VCaP (cell line): Measurements from ENCODE around the gene PPARGC1A.

ENCODE experiments used
- H3K27ac ChIP-seq: fragments of 450-650 bp; 2 replicates; pipeline ENCODE4 v1.5.1; 2017
- CTCF ChIP-seq: fragments of 450-650 bp; conservative IDR thresholded peaks from 2 replicates; pipeline ENCODE4 v1.5.1; 2017; ENCODE audit warnings: mild to moderate bottlenecking, moderate library complexity

The PPARGC1A gene

GRCh38 chr4:23894021-23894420 is 4.2 kb upstream of the PPARGC1A start:
- TF ChIP-seq CTCF = no peak
- H3K27ac ChIP-seq = no peak overlapping the region

GRCh38 chr4:23891064-23891421 is 1.2 kb upstream of the PPARGC1A start:
- no peak overlapping the region for H3K27ac ChIP-seq
- no peak for TF ChIP-seq CTCF

- TF ChIP-seq CTCF = no peak
- no peak overlapping the region for H3K27ac ChIP-seq
Measured at GRCh38 chr4:23890369-23891063, 669 bp upstream of the PPARGC1A start.

- no peak overlapping the region for H3K27ac ChIP-seq
- no peak for TF ChIP-seq CTCF
Measured at GRCh38 chr4:23889391-23889790, 456 bp downstream of the PPARGC1A start.

- no peak overlapping the region for H3K27ac ChIP-seq
- TF ChIP-seq CTCF = no peak
Measured at GRCh38 chr4:23888421-23889319, 1.2 kb downstream of the PPARGC1A start.

- TF ChIP-seq CTCF = no peak
- no peak overlapping the region for H3K27ac ChIP-seq
Measured at GRCh38 chr4:23887989-23888388, 1.9 kb downstream of the PPARGC1A start.

GRCh38 chr4:23887173-23887572 is 2.7 kb downstream of the PPARGC1A start:
- TF ChIP-seq CTCF = no peak
- H3K27ac ChIP-seq = no peak overlapping the region
